ENCODE data around the gene KMT2D. TPM values are rescaled to one million over a fixed set of nuclear protein-coding genes. Genes with fewer than 3 reads are reported as not detected.

KMT2D gene
- total and polyA plus RNA-seq, 2 of the 8 experiments (the other 6 are each of a cell fraction or from before 2014, with no cell fraction given) = 9.1 to 86.3 TPM

DNA sequence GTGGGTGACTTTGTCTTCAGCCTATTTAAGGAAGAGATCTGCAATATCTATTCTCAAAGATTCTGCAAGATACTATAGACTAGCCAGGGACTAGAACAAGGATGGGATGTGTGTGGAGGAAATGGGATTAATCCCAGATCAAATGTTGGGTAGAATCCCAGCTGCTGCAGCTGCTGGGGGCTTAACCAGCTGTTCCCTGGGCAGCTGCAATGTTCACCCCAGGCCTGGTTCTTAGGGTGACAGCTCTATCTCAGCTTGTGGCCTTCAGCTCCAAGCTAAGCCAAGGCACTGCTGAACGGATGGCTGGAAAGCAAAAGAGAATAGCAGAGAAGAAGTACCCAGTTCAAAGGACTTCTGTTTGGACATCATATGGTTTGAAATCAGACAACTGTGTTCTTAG lies 19.2 kb upstream of the KMT2D start:
- ChIA-PET POLR2A (ENCODE audit: partially characterized antibody) (interaction anchor here (1.6 to 2.7 kb wide), 5 partner anchors 9 to 51 kb away, joined by 3 to 12 read pairs (median 7); partner anchors contain the start of genes RHEBL1 and TUBA1B), CTCF (ENCODE audit: partially characterized antibody) (interaction anchor here (0.6 to 11.7 kb wide), 8 partner anchors 8 to 206 kb away, joined by 4 to 80 read pairs (median 6); partner anchors contain the start of gene DHH)
- Histone ChIP-seq H3K56ac (replicated peaks; ENCODE audit: insufficient read length, low read depth, low read length) (no peak overlapping the region), H3K23ac (ENCODE audit: insufficient read length) (no peak overlapping the region), H3K4me1 (replicated peaks in 1 of 4; ENCODE audit: control insufficient read depth in 3 of 4, insufficient read depth in 4 of 4, low read length in 3 of 4) (no peaks in the 10 kb centered on the region), H4K5ac (ENCODE audit: insufficient read length, low read depth, low read length) (no peak overlapping the region), H3K27me3 (replicated peaks in 1 of 4; ENCODE audit: control insufficient read depth in 3 of 4, extremely low read depth in 1 of 4, insufficient read depth in 3 of 4, low read length in 3 of 4) (no peaks in the 10 kb centered on the region; a peak in 1 of 7 replicates), H2BK120ac (replicated peaks; ENCODE audit: low read depth, low read length) (no peak overlapping the region), H3K9me3 (ENCODE audit: insufficient read depth in 2 of 2, low read depth in 1 of 2, low read length in 1 of 2) (no peaks in the 10 kb centered on the region), H3K18ac (ENCODE audit: extremely low read depth, low read length) (no peak overlapping the region), H4K91ac (replicated peaks; ENCODE audit: insufficient read length, low read length) (no peak overlapping the region), H3K79me2 (ENCODE audit: control insufficient read depth in 1 of 2, insufficient read depth in 2 of 2, low read length in 2 of 2) (no peaks in the 10 kb centered on the region), H2BK5ac (ENCODE audit: low read depth, low read length) (no peak overlapping the region), H3K27ac (ENCODE audit: low read depth, low read length) (no peak overlapping the region), H3K9ac (replicated peaks in 1 of 4; ENCODE audit: extremely low read depth in 1 of 4, low read depth in 3 of 4, low read length in 3 of 4) (no peak overlapping the region), H3K14ac (ENCODE audit: insufficient read length) (no peak overlapping the region), H2AK5ac (ENCODE audit: low read depth, low read length) (no peak overlapping the region), H3K4me2 (ENCODE audit: insufficient read depth in 1 of 2, low read depth in 2 of 2, low read length in 2 of 2) (no peak overlapping the region), H3K79me1 (ENCODE audit: low read depth, low read length) (no peaks in the 10 kb centered on the region), H3K4ac (replicated peaks; ENCODE audit: insufficient read length, low read depth, low read length) (no peak overlapping the region), H4K20me1 (replicated peaks in 1 of 2; ENCODE audit: control insufficient read depth in 1 of 2, insufficient read depth in 2 of 2, low read length in 2 of 2) (no peaks in the 10 kb centered on the region), H3K4me3 (ENCODE audit: extremely low read depth in 1 of 4, insufficient read depth in 2 of 4, low read depth in 3 of 4, low read length in 4 of 4) (no peak overlapping the region), H2BK15ac (ENCODE audit: low read length) (no peak overlapping the region), H3K36me3 (ENCODE audit: control insufficient read depth in 2 of 4, insufficient read depth in 4 of 4, low read length in 3 of 4) (no peaks in the 10 kb centered on the region), H2BK20ac (ENCODE audit: low read length) (no peak overlapping the region), H3K23me2 (ENCODE audit: low read depth, low read length) (no peaks in the 10 kb centered on the region), H2BK12ac (ENCODE audit: low read depth, low read length) (no peak overlapping the region), H4K8ac (ENCODE audit: extremely low read depth, insufficient read depth, low read length) (no peak overlapping the region), H2AFZ (ENCODE audit: low read length) (no peak overlapping the region)
- FAIRE-seq (no peak), DNase-seq (ENCODE audit: low read depth in 1 of 2, low spot score in 2 of 2) (no peak)
- TF ChIP-seq KDM5A (IDR thresholded peaks at IDR 0.05; ENCODE audit: low read length) = no peak
- TF ChIP-seq NRF1 (IDR thresholded peaks at IDR 0.05; ENCODE audit: low read depth, low read length) = no peak
- TF ChIP-seq, protein P1, sequence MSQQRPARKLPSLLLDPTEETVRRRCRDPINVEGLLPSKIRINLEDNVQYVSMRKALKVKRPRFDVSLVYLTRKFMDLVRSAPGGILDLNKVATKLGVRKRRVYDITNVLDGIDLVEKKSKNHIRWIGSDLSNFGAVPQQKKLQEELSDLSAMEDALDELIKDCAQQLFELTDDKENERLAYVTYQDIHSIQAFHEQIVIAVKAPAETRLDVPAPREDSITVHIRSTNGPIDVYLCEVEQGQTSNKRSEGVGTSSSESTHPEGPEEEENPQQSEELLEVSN (IDR thresholded peaks at IDR 0.05) = no peak
- TF ChIP-seq GABPA (IDR thresholded peaks at IDR 0.05; ENCODE audit: borderline replicate concordance, insufficient read depth, low read length) = no peak
- TF ChIP-seq SIN3A (conservative IDR thresholded peaks at IDR 0.05 in 1 of 2, IDR thresholded peaks at IDR 0.05 in 1 of 2; ENCODE audit: low read depth in 1 of 2, low read length in 2 of 2) = no peak
- WGBS, 2 experiments (ENCODE audit: extremely low coverage in 1 of 2, insufficient coverage in 1 of 2, insufficient read length in 1 of 2, insufficient replicate concordance in 2 of 2, low coverage in 1 of 2, low lambda C conversion rate in 2 of 2, missing lambda C conversion rate in 1 of 2) = 67% methylated on average over 1 of the region's 1 CpG; no CpG with 5 or more reads in 1 of the 2 experiments

All from H1 (cell line).